ENCODE results near the gene MAP2K7.
"Not testable (repeated sequence)": the region's sequence is repeated elsewhere in the genome, so short reads cannot be mapped to it uniquely, and the experiment has no call there.

DNA sequence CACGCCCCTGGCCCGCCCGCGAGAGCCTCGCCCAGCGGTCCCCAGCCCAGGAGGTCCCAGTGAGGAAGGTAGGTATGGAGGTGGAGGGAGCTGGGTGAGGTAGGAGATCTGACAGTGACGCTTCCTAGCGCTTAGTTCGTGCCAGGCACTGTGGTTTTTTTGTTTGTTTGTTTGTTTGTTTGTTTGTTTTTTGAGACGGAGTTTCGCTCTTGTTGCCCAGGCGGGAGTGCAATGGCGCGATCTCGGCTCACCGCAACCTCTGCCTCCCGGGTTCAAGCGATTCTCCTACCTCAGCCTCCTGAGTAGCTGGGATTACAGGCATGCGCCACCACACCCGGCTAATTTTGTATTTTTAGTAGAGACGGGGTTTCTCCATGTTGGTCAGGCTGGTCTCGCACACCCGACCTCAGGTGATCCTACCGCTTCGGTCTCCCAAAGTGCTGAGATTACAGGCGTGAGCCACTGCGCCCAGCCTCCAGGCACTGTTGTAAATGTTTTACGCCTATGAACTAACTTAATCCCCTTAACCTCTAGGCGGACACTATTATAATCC is 14.5 kb downstream of the MAP2K7 start:
- TF ChIP-seq, protein P1, sequence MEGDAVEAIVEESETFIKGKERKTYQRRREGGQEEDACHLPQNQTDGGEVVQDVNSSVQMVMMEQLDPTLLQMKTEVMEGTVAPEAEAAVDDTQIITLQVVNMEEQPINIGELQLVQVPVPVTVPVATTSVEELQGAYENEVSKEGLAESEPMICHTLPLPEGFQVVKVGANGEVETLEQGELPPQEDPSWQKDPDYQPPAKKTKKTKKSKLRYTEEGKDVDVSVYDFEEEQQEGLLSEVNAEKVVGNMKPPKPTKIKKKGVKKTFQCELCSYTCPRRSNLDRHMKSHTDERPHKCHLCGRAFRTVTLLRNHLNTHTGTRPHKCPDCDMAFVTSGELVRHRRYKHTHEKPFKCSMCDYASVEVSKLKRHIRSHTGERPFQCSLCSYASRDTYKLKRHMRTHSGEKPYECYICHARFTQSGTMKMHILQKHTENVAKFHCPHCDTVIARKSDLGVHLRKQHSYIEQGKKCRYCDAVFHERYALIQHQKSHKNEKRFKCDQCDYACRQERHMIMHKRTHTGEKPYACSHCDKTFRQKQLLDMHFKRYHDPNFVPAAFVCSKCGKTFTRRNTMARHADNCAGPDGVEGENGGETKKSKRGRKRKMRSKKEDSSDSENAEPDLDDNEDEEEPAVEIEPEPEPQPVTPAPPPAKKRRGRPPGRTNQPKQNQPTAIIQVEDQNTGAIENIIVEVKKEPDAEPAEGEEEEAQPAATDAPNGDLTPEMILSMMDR (conservative IDR thresholded peaks at IDR 0.05 in 1 of 2, IDR thresholded peaks at IDR 0.05 in 1 of 2; ENCODE audit: low read depth in 1 of 2, low read length in 2 of 2), result not testable (repeated sequence)
- TF ChIP-seq EZH2 (IDR thresholded peaks at IDR 0.05; ENCODE audit: low read length, missing control alignments), result not testable (repeated sequence)

All from fibroblast of lung (primary cell).